Measurements from ENCODE around the gene LGALS9.

- no peak for TF ChIP-seq CTCF (IDR thresholded peaks at IDR 0.05)
- no peak for TF ChIP-seq POLR2A (IDR thresholded peaks at IDR 0.05)
Measured at GRCh38 chr17:27630607-27631410, at the start of gene LGALS9.

Data from adrenal gland (tissue), 5 donors.